GM21619 (cell line): ENCODE measurements around the gene PTPRU.

ENCODE experiments used
- ATAC-seq: cut with Tn5 transposase; IDR thresholded peaks from one replicate; pipeline ENCODE4 v1.9.1; 2021; ENCODE audit not compliant: unreplicated experiment

Gene PTPRU

DNA sequence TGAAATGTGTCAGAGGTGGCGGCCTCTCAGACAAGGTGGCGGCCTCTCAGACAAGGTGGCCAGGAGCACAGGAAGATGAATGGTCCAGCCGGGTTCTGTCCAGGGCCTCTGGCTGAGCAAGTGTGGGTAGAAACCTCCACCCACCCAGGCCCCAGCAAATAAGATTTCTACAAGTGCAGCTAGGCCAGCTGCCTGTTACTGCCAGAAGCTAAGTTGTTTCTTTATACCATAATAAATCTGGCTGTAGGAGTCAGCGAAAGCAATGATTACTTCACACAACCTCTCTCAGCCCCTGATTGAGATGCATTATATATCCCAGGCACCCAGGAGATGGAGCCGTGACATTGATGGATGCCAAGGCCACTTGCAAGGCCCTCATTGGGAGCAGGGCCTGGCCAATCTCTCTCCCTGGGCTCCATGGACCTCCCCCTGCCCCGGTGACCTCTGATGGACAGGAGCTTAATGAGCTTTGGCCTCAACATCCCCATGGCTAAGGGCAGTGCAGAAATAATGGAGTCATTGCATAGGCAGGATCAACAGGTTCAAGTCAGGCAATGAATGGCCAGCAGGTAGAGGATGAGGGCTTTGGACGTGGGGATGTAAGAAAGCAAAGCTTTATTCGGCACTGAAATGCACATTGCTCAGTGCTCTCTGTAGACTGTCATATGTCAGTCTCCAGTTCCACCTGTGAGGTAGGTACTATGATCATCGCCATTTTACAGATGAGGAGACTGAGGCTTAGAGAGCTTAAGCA lies 92.9 kb downstream of the PTPRU start:
- ATAC-seq: no peak

DNA sequence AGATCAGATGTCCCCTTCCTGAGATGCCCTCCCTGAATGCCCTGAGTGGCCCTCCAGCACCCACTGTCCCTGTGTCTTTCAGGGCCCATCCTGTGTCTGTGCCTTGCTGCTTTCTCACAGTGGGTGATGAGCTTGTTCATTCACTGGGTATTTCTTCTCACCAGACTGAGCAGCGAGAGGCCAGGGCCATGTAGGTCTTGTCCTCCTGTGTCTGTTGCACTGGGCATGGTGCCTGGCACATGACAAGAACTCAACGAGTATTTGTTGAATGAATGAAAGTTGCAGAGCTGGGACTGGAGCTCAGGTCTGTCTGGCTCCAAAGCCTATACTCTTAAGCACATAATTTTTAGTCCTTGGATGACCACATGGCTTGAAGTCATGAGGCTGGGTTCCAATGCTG lies 93.8 kb downstream of the PTPRU start:
- ATAC-seq: no peak

DNA sequence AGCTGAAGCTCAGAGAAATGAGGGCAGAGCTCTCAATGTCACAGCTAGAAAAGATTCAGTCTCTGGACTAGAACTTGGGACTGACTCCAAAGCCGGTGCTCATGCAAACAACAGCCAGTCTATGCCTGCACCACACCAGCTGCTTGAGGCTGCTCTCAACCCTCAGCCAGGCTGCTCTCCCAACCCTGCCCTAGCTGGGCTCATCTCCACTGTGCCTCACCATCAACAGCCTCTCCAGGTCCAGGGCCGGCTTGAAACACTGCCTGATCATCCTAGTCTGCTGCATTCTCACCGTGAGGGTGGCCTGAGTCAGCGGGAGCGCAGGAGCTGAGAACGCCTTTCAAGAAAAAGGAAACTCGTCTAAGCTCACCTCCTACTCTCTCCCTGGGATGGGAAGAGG lies 94.5 kb downstream of the PTPRU start:
- no peak for ATAC-seq

DNA sequence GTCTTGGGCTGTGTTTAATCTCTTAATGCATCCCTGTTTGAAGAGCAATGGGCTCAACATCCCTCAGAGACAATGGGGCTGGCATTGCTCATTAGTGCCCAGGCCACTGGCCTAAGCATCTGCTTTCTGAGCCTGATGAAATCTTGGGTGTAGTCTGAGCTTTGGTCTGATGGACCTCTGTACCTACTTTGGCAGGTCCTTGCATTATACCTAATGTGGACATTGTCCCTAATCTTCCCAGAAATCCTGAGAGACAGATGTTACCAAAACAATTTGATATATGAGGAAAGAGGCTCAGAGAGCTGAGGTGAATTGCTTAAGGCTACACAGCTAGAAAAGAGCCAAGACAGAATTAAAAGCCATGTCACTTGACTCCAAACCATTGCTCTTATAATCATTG lies 95.0 kb downstream of the PTPRU start:
- ATAC-seq: no peak

DNA sequence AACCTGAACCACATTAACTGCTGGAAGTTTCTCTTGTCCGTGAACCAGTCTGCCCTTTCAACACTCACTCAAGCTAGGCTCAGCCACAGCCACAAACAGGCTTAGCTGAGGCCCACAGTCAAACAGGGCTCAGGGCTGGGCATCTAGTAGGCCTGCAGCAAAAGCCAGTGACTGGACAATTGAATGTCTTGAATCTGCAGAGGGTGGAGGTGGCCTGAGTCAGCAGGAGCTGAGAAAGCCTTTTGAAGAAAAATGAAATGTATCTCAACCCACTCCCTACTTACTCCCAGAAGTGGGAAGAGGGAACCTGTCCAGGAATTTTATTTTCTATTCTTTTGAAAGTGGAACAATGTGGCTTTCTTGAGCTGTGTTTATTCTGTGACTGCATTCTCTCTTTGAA lies 95.4 kb downstream of the PTPRU start:
- no peak for ATAC-seq

DNA sequence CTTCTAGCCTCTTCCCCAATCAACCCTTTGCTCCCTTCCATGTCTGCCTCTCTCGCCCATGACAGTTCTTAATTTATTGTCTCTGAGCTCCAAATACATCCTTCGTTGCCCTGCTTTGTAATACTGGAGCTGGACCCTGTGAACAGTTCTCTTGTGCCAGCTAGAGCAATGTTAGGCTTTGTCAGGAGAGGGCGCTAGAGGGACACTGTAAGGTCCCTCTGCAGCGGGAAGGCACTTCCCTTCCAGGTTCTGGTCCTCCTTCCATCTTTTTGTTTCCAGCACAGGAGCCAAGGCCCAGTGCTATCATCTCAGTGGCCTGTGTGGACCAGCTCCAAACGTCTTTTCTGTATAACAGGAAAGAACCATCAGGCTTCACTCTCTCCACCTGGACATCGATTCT lies 95.9 kb downstream of the PTPRU start:
- no peak for ATAC-seq

DNA sequence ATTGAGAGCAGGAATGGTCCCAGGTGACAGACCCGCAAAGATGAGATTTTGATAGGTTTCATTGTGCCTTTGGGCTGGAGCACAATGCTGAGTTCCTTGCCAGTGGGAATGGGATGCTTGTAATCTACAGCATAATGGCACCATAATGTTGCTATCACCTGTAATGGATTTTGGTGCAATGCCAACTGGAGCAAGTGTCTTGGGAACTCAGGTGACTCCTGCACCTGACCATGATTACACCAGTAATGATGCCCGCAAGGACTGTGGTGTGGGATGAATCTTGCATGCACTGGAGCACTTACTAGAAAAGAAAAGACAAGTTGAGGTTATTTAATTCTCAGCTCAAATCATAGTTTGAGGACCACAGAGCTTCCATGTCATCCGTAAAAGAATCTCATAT lies 96.7 kb downstream of the PTPRU start:
- no peak for ATAC-seq

DNA sequence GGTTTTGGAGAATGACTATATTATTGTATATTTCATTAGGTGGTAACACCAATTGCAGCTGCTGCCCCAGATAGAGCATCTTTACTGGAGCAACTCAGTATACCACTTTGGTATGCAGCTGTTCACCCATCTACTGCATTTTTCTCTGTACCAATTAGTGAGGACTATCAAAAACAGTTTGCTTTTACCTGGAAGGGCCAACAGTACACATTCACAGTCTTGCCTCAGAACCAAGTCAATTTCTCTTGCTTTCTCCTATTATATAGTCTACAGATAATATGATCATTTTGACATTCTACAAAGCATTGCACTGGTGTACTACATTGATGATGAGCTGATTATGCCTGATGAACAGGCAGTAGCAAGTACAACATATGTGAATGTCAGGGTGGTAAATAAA lies 99.3 kb downstream of the PTPRU start:
- no peak for ATAC-seq

DNA sequence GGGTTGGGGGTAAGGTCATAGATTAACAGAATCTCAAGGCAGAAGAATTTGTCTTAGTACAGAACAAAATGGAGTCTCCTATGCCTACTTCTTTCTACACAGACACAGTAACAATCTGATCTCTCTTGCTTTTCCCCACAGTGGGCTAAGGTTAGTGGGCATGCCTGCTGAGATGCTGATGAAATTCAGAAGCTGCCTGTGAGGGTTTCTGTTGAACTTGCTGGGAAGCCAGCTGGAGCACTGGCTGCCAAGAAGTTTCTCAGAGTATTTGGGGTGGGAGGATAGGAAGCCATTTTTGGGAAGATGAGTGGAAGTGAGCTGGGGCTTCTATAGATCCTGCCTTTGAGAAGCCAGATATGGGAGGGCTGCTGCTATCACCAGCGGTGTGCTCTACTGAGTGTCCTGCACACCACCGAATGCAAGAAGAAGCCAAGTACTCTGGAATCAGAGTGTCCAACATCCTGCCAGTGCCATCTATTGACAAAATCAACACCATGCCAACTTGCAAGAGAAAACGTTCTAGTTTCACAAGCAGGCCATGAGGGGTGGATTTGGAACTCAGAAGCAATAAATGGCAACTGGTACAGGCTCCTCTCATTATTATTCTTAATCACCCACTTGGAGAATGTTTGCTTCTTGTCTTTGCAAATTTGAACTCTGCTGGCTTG lies 102.7 kb downstream of the PTPRU start:
- ATAC-seq: no peak

DNA sequence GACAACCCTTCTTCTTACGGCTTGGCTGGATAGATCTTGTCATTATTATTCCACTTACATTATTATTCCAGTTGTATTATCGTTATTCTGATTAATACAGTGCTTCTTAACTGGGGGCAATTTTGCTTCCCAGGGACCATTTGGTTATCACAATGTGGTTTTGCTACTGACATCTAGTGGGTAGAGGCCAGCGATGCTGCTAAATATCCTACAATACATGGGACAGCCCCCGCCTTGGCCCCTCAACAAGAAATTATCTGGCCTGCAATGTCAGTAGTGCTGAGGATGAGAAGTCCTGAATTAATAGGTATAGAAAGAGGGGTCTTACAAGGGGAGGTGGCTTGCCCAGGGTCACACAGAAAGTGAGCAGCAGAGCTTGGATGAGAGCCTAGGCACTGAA lies 105.6 kb downstream of the PTPRU start:
- ATAC-seq: no peak

DNA sequence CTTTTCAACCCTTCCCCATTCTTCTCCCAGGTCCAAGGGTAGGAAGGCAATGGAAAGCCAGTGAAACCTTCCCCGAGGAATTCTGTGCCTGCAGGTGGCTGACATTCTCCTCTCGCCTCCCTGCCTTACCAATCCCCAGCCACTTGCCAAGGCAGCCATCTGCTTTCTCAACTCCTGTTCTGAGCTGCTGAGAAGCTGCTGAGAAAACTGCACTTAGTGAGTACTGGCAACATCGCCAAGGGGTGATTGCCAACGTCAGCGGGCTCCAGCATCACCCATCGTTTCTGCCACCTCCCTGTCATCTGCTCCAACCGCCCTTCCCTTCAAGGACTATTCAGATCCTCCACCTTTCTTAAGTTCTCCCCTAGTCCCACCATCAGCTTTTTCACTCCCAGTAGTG lies 106.0 kb downstream of the PTPRU start:
- no peak for ATAC-seq

DNA sequence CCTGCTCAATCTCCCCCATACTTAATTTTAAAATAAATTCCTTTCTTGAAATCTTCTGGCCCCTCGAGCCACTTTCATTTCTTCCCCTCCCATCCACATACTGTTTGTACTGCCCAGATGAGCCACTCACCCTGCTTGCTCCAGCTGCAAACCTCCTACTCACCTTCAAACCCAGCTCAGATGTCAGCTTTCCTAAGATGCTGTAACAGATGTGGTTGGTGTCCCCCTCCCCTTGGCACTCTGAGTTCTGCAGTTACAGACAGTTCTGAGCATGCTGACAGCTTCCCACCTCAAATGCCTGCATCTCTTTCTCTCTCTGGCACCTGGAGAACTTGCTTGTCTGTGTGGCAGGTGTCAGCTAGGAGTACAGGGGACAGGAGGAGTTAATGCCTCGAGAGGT lies 106.7 kb downstream of the PTPRU start:
- ATAC-seq: no peak

DNA sequence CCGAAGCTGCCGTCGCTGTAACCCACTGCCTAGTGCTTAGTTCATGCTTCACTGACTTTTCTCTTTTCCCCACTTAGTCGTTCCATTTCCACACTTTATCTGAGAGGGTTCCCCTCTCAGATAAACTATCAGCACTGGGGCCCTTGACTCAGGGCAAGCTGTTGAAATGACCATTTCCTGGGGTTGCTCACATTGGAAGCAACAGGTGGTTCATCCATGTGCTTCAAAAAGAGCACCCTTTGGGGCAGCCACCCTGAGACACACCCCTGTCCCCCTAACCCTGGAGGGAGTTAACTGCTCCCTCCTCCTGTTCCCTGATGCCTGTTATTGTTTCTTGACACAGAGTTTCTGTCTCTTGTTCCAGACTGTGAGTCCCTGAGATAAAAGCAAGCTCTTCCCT lies 107.2 kb downstream of the PTPRU start:
- ATAC-seq: no peak

DNA sequence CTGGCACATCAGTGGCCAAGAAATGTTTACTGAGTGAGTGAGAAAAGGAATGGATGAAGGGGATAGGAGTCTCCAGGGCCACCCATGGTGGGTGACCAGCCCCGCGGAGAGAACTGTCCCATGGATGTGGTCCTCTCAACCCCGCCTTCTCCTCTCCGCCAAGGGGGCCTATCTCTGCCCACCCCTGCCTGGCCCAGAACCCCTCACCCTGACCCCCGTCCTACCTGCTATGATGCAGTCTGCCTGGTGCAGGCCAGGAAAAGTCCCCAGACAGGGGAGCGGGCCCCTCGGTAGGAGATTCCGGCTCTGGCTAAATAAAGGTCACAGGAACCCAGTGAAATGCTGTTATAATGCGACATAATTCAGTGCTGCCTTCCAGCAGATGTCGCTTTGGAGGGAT lies 107.6 kb downstream of the PTPRU start:
- ATAC-seq: no peak

DNA sequence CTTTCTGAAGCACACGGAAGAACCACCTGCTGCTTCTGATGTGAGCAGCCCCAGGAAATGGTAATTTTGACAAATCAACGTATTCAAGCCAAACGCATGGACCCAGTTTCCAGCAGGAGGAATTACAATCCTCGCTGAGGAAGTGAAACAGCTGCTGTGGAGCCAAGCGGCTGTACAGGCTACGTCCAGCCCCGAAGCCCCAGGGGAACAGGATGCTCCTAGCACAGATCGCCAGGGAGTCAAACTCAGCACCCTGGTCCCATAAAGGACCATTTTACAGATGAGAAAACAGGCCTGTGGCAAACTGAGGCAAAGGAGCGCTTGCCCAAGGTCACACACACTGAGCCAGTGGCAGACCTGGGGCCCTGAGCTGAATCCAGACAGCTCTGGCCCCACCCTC lies 108.0 kb downstream of the PTPRU start:
- no peak for ATAC-seq

DNA sequence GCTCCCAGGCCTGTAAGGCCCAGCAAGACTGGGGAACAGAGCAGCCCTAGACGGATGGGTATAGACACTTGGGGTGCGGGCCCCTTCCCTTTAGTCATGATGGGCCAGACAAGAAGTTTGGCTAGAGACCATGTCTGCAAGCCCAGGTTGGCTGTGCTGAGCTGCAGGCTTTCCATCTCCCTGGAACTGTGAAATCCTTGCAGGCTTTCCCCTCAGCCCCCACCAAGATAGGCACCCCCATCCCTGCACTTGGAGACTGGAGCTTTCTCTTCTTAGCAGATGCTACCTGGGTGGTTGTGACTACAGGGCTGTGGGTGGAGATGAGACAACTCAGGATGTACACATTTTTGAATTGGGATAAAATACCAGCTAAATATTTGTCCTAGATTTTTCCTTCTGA lies 110.3 kb downstream of the PTPRU start:
- no peak for ATAC-seq

DNA sequence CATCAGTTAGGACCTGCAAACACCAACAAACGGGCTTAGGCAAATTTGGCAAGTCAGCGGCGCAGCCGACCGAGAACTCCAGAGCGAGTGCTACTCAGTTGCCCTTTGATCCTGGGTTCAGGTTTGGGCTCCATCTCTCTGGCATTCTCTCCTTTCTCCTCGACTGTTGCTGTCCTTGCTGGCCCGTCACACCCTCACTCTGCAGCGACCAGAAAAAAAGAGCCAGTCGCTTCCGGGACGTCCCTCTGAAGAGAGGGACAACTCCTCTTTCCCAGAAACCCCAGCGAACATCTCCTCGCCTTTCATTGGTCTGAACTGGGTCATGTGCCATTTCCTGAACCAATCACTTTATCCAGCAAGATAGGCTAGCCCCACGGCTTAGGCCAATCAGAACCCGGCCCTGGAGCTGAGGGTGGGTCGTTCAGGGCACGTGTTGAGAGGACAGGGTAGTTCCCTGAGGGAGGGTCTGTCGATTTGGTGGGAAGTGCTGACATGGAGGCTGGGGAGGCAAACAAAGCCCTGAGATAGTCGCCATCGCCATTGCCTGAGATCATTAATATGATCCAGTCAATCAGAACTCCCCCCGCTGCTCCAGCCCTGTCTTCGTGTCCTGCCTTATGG lies 113.7 kb downstream of the PTPRU start:
- no peak for ATAC-seq

DNA sequence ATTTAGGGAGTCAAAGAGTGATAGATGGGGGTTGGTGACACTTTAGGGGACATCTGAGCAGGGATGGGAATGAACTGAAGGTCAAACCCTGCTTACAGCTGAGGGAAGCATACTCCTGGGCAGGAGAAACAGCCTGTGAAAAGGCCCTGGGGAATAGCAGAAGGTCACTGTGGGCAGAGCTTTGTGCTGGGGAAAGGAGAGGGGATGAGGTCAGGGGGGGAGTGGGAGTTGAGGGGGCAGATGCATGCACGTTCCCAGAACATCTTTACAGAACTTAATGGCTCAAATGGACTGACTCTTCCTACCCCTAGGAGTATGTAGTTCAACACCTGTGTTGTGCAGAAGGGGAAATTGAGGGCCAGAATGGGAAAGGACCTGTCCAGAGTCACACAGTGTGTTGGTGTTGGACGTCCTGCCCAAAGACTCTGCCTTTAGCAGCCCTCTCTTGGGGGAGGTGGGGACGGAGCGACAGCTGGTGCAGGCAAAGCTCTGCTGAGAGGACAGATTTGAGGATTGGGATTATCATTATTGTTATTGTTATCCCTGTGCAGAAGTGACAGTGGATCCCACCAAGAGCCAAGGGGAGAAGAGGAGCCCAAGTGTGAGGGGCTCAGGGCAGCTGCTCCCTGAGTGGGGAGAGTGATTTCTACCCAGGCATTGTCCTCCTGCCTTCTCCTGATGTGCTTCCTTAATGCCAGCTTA lies 116.5 kb downstream of the PTPRU start:
- no peak for ATAC-seq

DNA sequence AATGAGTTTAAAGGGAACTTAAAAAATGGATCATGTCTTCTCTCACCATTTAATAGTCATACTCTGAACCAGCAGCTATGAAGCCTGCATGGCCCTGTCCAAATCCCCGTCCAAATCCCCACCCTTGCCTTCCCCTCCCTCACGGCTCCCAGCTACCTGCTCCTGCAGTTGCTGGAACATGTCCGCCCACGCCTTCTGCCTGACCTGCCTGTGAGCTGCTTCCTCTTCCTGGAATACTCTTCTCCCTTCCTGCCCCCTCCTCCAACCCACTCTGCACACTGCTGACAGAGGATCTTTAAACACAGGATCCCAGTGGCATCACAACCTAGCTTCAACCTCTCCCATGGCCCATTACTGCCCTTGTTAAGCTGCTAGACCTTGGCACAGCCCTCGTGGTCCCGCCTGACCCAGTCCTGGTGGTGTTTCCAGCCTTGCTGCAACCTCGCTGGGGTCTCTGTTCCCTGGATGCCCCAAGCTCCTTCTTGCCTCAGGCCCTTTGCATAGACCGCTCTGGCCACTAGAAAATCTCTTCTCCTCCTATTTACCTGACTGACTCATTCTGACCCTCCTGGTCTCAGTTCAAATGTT lies 118.3 kb downstream of the PTPRU start:
- ATAC-seq: no peak

DNA sequence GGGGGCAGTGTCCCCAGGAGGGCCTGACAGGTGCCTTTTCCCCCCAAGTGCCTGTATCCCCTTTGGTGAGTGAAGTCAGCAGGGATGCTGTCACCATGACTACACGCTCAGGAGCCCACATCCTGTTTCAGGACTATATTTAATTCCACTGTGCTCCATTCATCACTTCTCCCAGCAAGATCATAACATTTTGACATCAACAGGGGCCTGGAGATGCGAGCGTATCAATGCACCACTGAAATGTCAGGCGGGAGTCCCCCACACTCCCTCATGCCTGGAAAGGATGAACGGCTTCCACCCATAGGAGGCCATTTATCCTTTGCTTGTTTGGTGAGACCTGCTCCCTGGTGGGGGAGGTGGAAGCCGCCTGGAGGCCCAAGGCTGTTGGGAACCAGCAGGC lies 119.1 kb downstream of the PTPRU start:
- ATAC-seq: no peak

DNA sequence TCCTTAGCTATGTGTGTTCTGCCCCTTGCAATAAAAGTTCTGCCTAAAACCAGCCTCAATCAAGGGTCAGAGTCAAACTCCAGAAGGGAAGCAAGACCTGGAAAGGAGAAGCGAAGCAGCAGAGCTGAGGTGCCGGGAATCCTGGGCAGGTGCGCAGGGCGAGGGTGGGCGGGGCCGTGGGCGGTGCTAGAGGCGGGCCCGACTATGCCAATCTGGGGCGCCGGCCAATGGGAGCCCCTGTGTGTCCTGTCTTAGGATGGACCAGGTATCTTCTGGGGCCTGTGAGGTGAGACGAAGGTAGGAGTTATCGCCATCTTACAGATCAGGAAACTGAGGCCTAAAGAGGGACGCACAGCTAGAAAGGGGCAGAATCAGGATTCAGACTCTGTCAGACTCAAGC lies 120.3 kb downstream of the PTPRU start:
- ATAC-seq: no peak

DNA sequence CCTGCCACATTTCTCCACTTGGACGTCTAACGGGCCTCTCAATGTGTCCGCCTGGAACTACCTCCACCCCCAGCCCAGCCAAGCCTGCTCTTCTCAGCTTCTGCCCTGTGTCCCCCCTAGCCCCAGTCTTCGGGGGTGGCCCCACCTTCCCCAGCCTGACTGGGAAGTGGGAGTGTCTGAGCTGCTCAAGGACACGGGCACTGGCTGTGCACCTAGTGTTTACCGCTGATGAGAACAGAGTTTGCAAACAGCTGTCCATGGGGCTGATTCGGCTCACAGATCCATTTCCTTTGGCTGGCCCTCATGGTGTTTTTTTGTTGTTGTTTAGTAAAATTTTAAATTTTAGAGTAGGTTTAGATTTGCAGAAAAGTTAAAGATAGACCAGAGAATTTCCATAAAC lies 121.1 kb downstream of the PTPRU start:
- no peak for ATAC-seq
